Left ventricle myocardium inferior (tissue), 1 donor: ENCODE measurements around the gene IQSEC1. TPM values are rescaled to one million over a fixed set of nuclear protein-coding genes. Genes with fewer than 3 reads are reported as not detected.
A peak's percentile ranks its signal among the peaks of the same experiment; 100 is the strongest.

Source experiments
- DNase-seq: peaks from one replicate; pipeline ENCODE4 v3.0.0-alpha.2; 2020
- H3K27ac ChIP-seq: fragments of 200-600 bp; replicated peaks from 2 replicates; pipeline ENCODE4 v1.8.0; 2021
- H3K27me3 ChIP-seq: fragments of 200-600 bp; 2 replicates; pipeline ENCODE4 v1.8.0; 2021; ENCODE audit warnings: low read depth
- H3K36me3 ChIP-seq: fragments of 200-600 bp; 2 replicates; pipeline ENCODE4 v1.8.0; 2021
- H3K4me1 ChIP-seq: fragments of 200-600 bp; 2 replicates; pipeline ENCODE4 v1.8.0; 2021
- H3K4me3 ChIP-seq: fragments of 200-600 bp; 2 replicates; pipeline ENCODE4 v1.8.0; 2021; ENCODE audit warnings: mild to moderate bottlenecking, moderate library complexity
- H3K9me3 ChIP-seq: fragments of 200-600 bp; replicated peaks from 2 replicates; pipeline ENCODE4 v1.8.0; 2021
- CTCF ChIP-seq: fragments of 200-600 bp; IDR thresholded peaks from 2 replicates; pipeline ENCODE4 v1.8.0; 2021; ENCODE audit warnings: antibody characterized with exemption, mild to moderate bottlenecking, borderline replicate concordance
- intact Hi-C: fragments of 100-400 bp; cut with micrococcal nuclease; formaldehyde crosslinking; loops from one replicate; pipeline ENCODE4 v1.11.0; 2022
- total RNA-seq: library from RNA; stranded (reverse); fragmentation: NEBNext Ultra II Directional; extraction: Animal tissue kit (Norgen Biotek cat#: 25700); gene quantifications from one replicate; pipeline ENCODE4 v1.2.1, GENCODE V29; 2021
- donor health status: DM: no; HTN: yes; CAD: no; lungs with severe emphysema.

Gene IQSEC1
- total RNA-seq, 1 donor from 2014 or later: 78.6 TPM

- intact Hi-C loops: no loop called here
Observed at GRCh38 chr3:12919205-12919604, 154.0 kb downstream of the IQSEC1 start.

GRCh38 chr3:12918231-12918630 is 155.0 kb downstream of the IQSEC1 start:
- peaks cover 83% of the 10 kb centered on the region for H3K36me3 ChIP-seq
- DNase-seq: no peak
- H3K4me1 ChIP-seq: peaks cover 39% of the 10 kb centered on the region
- H3K9me3 ChIP-seq: no peaks in the 10 kb centered on the region
- intact Hi-C loops: no loop called here
- no peak overlapping the region for H3K27ac ChIP-seq
- no peak overlapping the region for H3K4me3 ChIP-seq
- H3K27me3 ChIP-seq: no peaks in the 10 kb centered on the region
- TF ChIP-seq CTCF: no peak

More at GRCh38 chr3:12919205-12919604, 154.0 kb downstream of the IQSEC1 start:
- Histone ChIP-seq H3K4me1 (peaks cover 48% of the 10 kb centered on the region), H3K27ac (peak overlapping the region; percentile 25), H3K9me3 (no peaks in the 10 kb centered on the region), H3K27me3 (no peaks in the 10 kb centered on the region), H3K36me3 (peaks cover 81% of the 10 kb centered on the region), H3K4me3 (no peak overlapping the region)
- TF ChIP-seq CTCF: no peak
- DNase-seq: no peak

GRCh38 chr3:12916159-12916558 is 157.1 kb downstream of the IQSEC1 start:
- Histone ChIP-seq H3K27me3 (no peaks in the 10 kb centered on the region), H3K27ac (no peak overlapping the region), H3K9me3 (no peaks in the 10 kb centered on the region), H3K4me1 (peaks cover 30% of the 10 kb centered on the region), H3K4me3 (no peak overlapping the region), H3K36me3 (peaks cover 86% of the 10 kb centered on the region)
- DNase-seq: no peak
- TF ChIP-seq CTCF: no peak
- intact Hi-C loops: no loop called here

GRCh38 chr3:12914088-12914487 is 159.1 kb downstream of the IQSEC1 start:
- peaks cover 16% of the 10 kb centered on the region for H3K4me1 ChIP-seq
- no peak for TF ChIP-seq CTCF
- peaks cover 86% of the 10 kb centered on the region for H3K36me3 ChIP-seq
- no peak for DNase-seq
- H3K27ac ChIP-seq: no peak overlapping the region
- H3K9me3 ChIP-seq: no peaks in the 10 kb centered on the region
- intact Hi-C loops: no loop called here
- no peaks in the 10 kb centered on the region for H3K27me3 ChIP-seq
- no peak overlapping the region for H3K4me3 ChIP-seq

GRCh38 chr3:12911881-12912415 is 161.3 kb downstream of the IQSEC1 start:
- H3K4me1 ChIP-seq: peaks cover 23% of the 10 kb centered on the region
- TF ChIP-seq CTCF: no peak
- H3K4me3 ChIP-seq: no peak overlapping the region
- intact Hi-C loops: no loop called here
- no peak overlapping the region for H3K27ac ChIP-seq
- DNase-seq: no peak
- H3K27me3 ChIP-seq: no peaks in the 10 kb centered on the region
- peaks cover 86% of the 10 kb centered on the region for H3K36me3 ChIP-seq
- H3K9me3 ChIP-seq: no peaks in the 10 kb centered on the region
